ENCODE results near the gene NLRP13. TPM values are rescaled to one million over a fixed set of nuclear protein-coding genes. Genes with fewer than 3 reads are reported as not detected.

The NLRP13 gene
- polyA plus RNA-seq, 3 donors = not detected

GRCh38 chr19:55973982-55974381, 41.8 kb upstream of the NLRP13 start:
- no peaks in the 10 kb centered on the region for H4K20me1 ChIP-seq (ENCODE audit: insufficient read depth, low read length)
- H3K4me2 ChIP-seq (replicated peaks; ENCODE audit: extremely low read depth, low read length, poor library complexity, severe bottlenecking) = no peak overlapping the region
- no peak overlapping the region for H3K4me3 ChIP-seq (replicated peaks in 1 of 3; ENCODE audit: low read depth in 2 of 3, low read length in 3 of 3)
- H3K4me3 Mint-ChIP-seq = no peak overlapping the region
- no peaks in the 10 kb centered on the region for H3K36me3 Mint-ChIP-seq
- no peaks in the 10 kb centered on the region for H3K36me3 ChIP-seq (replicated peaks in 1 of 2; ENCODE audit: control insufficient read depth in 1 of 2, insufficient read depth in 2 of 2, low read length in 2 of 2)
- TF ChIP-seq, protein P1, sequence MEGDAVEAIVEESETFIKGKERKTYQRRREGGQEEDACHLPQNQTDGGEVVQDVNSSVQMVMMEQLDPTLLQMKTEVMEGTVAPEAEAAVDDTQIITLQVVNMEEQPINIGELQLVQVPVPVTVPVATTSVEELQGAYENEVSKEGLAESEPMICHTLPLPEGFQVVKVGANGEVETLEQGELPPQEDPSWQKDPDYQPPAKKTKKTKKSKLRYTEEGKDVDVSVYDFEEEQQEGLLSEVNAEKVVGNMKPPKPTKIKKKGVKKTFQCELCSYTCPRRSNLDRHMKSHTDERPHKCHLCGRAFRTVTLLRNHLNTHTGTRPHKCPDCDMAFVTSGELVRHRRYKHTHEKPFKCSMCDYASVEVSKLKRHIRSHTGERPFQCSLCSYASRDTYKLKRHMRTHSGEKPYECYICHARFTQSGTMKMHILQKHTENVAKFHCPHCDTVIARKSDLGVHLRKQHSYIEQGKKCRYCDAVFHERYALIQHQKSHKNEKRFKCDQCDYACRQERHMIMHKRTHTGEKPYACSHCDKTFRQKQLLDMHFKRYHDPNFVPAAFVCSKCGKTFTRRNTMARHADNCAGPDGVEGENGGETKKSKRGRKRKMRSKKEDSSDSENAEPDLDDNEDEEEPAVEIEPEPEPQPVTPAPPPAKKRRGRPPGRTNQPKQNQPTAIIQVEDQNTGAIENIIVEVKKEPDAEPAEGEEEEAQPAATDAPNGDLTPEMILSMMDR (IDR thresholded peaks at IDR 0.05) = no peak
- peaks cover 18 to 60% (median 52%) of the 10 kb centered on the region in 7 donors for H3K9me3 Mint-ChIP-seq
- intact Hi-C loops (cut with micrococcal nuclease) = no loop called here
- H3K27me3 ChIP-seq (ENCODE audit: control insufficient read depth in 2 of 2, insufficient read depth in 2 of 2, low read length in 2 of 2) = no peaks in the 10 kb centered on the region
- H2AFZ ChIP-seq (ENCODE audit: insufficient read depth, low read depth, low read length, poor library complexity, severe bottlenecking) = no peak overlapping the region
- H3K9me3 ChIP-seq (replicated peaks in 1 of 2; ENCODE audit: control insufficient read depth in 1 of 2, insufficient read depth in 1 of 2, low read length in 2 of 2) = peaks cover 30 to 54% of the 10 kb centered on the region in 2 donors
- no peak overlapping the region for H3K9ac ChIP-seq (ENCODE audit: insufficient read depth, low read length, poor library complexity, severe bottlenecking)
- H3K27ac ChIP-seq (ENCODE audit: low read depth in 1 of 2, low read length in 2 of 2) = no peak overlapping the region
- H3K27ac Mint-ChIP-seq = peak overlapping the region in 1 of 7 donors; percentile 42
- WGBS (ENCODE audit: insufficient coverage) = no CpG with 5 or more reads among the region's 3 CpGs
- H3K4me1 ChIP-seq (ENCODE audit: control insufficient read depth in 1 of 2, insufficient read depth in 2 of 2, low read length in 2 of 2) = no peaks in the 10 kb centered on the region
- no peaks in the 10 kb centered on the region for H3K79me2 ChIP-seq (ENCODE audit: insufficient read depth, low read length)
- no peaks in the 10 kb centered on the region for H3K4me1 Mint-ChIP-seq
- DNase-seq = no peak
- no peaks in the 10 kb centered on the region for H3K27me3 Mint-ChIP-seq (ENCODE audit: low read depth in 3 of 3)

DNA sequence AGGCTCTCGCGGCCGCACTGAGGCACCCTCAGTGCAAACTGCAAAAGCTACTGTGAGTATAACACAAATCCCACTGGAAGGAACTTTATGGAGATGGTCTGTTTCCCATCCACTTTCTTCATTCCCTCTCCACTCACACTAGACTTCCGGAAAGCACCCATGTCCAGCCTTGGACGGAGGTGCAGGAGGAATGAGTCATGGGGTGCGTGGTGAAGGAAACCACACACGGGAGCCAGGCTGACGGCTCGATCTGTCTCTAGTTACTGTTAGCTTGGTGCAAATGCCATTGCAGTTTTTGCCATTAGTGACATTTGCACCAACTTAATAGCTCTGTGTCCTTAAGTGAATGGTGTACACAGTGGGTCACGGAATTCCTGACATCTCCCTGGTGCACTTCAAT, 30.1 kb upstream of the NLRP13 start:
- H3K27me3 ChIP-seq (ENCODE audit: control insufficient read depth in 2 of 2, insufficient read depth in 2 of 2, low read length in 2 of 2) = no peaks in the 10 kb centered on the region
- no peak overlapping the region for H3K4me3 ChIP-seq (replicated peaks in 1 of 3; ENCODE audit: low read depth in 2 of 3, low read length in 3 of 3)
- no peak for DNase-seq
- no peak overlapping the region for H2AFZ ChIP-seq (ENCODE audit: insufficient read depth, low read depth, low read length, poor library complexity, severe bottlenecking)
- H4K20me1 ChIP-seq (ENCODE audit: insufficient read depth, low read length) = no peaks in the 10 kb centered on the region
- Mint-ChIP-seq H3K9me3 (peaks cover 9 to 71% (median 38%) of the 10 kb centered on the region in 7 donors), H3K4me1 (no peaks in the 10 kb centered on the region), H3K4me3 (no peak overlapping the region), H3K36me3 (no peaks in the 10 kb centered on the region), H3K27ac (no peak overlapping the region), H3K27me3 (ENCODE audit: low read depth in 3 of 3) (peaks cover 0 to 4% (median 0%) of the 10 kb centered on the region in 3 donors)
- no peaks in the 10 kb centered on the region for H3K36me3 ChIP-seq (replicated peaks in 1 of 2; ENCODE audit: control insufficient read depth in 1 of 2, insufficient read depth in 2 of 2, low read length in 2 of 2)
- no peaks in the 10 kb centered on the region for H3K4me1 ChIP-seq (ENCODE audit: control insufficient read depth in 1 of 2, insufficient read depth in 2 of 2, low read length in 2 of 2)
- 100% methylated on average over 5 of the region's 10 CpGs for WGBS (ENCODE audit: insufficient coverage)
- no peaks in the 10 kb centered on the region for H3K79me2 ChIP-seq (ENCODE audit: insufficient read depth, low read length)
- intact Hi-C loops (cut with micrococcal nuclease) = no loop called here
- no peak overlapping the region for H3K4me2 ChIP-seq (replicated peaks; ENCODE audit: extremely low read depth, low read length, poor library complexity, severe bottlenecking)
- H3K9ac ChIP-seq (ENCODE audit: insufficient read depth, low read length, poor library complexity, severe bottlenecking) = no peak overlapping the region
- no peak overlapping the region for H3K27ac ChIP-seq (ENCODE audit: low read depth in 1 of 2, low read length in 2 of 2)
- TF ChIP-seq, protein P1 (IDR thresholded peaks at IDR 0.05) = no peak
- peaks cover 36 to 39% of the 10 kb centered on the region in 2 donors for H3K9me3 ChIP-seq (replicated peaks in 1 of 2; ENCODE audit: control insufficient read depth in 1 of 2, insufficient read depth in 1 of 2, low read length in 2 of 2)
